Measurements from ENCODE around the gene TAF1D.

- TF ChIP-seq ZFP3 (CRISPR knock-in tag; IDR thresholded peaks at IDR 0.05) (no peak), PATZ1 (CRISPR knock-in tag; IDR thresholded peaks at IDR 0.05; ENCODE audit: borderline replicate concordance) (no peak), ISL1 (CRISPR knock-in tag; IDR thresholded peaks at IDR 0.05) (no peak), ZNF565 (CRISPR knock-in tag; conservative IDR thresholded peaks at IDR 0.05; ENCODE audit: low read depth) (no peak), PPARA (CRISPR knock-in tag; IDR thresholded peaks at IDR 0.05; ENCODE audit: borderline replicate concordance) (no peak), SNAI2 (CRISPR knock-in tag; IDR thresholded peaks at IDR 0.05) (no peak), ARNTL (CRISPR knock-in tag; IDR thresholded peaks at IDR 0.05; ENCODE audit: borderline replicate concordance, low read depth) (no peak), RARB (CRISPR knock-in tag; IDR thresholded peaks at IDR 0.05) (no peak), ZNF8 (CRISPR knock-in tag; IDR thresholded peaks at IDR 0.05) (no peak), GLIS3 (CRISPR knock-in tag; IDR thresholded peaks at IDR 0.05) (no peak), TOX (CRISPR knock-in tag; IDR thresholded peaks at IDR 0.05; ENCODE audit: borderline replicate concordance) (no peak)
- TF ChIP-seq, protein P1, sequence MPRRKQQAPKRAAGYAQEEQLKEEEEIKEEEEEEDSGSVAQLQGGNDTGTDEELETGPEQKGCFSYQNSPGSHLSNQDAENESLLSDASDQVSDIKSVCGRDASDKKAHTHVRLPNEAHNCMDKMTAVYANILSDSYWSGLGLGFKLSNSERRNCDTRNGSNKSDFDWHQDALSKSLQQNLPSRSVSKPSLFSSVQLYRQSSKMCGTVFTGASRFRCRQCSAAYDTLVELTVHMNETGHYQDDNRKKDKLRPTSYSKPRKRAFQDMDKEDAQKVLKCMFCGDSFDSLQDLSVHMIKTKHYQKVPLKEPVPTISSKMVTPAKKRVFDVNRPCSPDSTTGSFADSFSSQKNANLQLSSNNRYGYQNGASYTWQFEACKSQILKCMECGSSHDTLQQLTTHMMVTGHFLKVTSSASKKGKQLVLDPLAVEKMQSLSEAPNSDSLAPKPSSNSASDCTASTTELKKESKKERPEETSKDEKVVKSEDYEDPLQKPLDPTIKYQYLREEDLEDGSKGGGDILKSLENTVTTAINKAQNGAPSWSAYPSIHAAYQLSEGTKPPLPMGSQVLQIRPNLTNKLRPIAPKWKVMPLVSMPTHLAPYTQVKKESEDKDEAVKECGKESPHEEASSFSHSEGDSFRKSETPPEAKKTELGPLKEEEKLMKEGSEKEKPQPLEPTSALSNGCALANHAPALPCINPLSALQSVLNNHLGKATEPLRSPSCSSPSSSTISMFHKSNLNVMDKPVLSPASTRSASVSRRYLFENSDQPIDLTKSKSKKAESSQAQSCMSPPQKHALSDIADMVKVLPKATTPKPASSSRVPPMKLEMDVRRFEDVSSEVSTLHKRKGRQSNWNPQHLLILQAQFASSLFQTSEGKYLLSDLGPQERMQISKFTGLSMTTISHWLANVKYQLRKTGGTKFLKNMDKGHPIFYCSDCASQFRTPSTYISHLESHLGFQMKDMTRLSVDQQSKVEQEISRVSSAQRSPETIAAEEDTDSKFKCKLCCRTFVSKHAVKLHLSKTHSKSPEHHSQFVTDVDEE (CRISPR knock-in tag; IDR thresholded peaks at IDR 0.05): no peak
- TF ChIP-seq, protein P2, sequence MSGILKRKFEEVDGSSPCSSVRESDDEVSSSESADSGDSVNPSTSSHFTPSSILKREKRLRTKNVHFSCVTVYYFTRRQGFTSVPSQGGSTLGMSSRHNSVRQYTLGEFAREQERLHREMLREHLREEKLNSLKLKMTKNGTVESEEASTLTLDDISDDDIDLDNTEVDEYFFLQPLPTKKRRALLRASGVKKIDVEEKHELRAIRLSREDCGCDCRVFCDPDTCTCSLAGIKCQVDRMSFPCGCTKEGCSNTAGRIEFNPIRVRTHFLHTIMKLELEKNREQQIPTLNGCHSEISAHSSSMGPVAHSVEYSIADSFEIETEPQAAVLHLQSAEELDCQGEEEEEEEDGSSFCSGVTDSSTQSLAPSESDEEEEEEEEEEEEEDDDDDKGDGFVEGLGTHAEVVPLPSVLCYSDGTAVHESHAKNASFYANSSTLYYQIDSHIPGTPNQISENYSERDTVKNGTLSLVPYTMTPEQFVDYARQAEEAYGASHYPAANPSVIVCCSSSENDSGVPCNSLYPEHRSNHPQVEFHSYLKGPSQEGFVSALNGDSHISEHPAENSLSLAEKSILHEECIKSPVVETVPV (CRISPR knock-in tag; IDR thresholded peaks at IDR 0.05): no peak
- TF ChIP-seq, protein P3, sequence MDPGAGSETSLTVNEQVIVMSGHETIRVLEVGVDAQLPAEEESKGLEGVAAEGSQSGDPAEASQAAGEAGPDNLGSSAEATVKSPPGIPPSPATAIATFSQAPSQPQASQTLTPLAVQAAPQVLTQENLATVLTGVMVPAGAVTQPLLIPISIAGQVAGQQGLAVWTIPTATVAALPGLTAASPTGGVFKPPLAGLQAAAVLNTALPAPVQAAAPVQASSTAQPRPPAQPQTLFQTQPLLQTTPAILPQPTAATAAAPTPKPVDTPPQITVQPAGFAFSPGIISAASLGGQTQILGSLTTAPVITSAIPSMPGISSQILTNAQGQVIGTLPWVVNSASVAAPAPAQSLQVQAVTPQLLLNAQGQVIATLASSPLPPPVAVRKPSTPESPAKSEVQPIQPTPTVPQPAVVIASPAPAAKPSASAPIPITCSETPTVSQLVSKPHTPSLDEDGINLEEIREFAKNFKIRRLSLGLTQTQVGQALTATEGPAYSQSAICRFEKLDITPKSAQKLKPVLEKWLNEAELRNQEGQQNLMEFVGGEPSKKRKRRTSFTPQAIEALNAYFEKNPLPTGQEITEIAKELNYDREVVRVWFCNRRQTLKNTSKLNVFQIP (CRISPR knock-in tag; IDR thresholded peaks at IDR 0.05; ENCODE audit: borderline replicate concordance, low read depth): no peak
Observed at GRCh38 chr11:93757301-93757700, 16.0 kb upstream of the TAF1D start.
